Activated B cell treated with CpG ODN at 0.5 μM for 24 hours (primary cell): ENCODE measurements around the gene EXOC7. TPM values are rescaled to one million over a fixed set of nuclear protein-coding genes. Genes with fewer than 3 reads are reported as not detected.

Experiments used
- ATAC-seq: fragments of 200-7000 bp; cut with Tn5 transposase; one replicate; pipeline ENCODE4 v1.10.0; 2021; ENCODE audit warnings: low read depth, mild to moderate bottlenecking, moderate library complexity
- CTCF ChIA-PET: fragments of 350-600 bp; sonication (Branson Sonifier 250); formaldehyde crosslinking; loops from one replicate; lab custom pipeline; 2021; ENCODE audit warnings: antibody characterized with exemption; lab: Charles Lee
- POLR2A ChIA-PET: fragments of 350-600 bp; sonication (Branson Sonifier 250); formaldehyde crosslinking; loops from one replicate; lab custom pipeline; 2021; ENCODE audit warnings: antibody characterized with exemption; lab: Charles Lee
- DNase-seq: peaks from one replicate; pipeline ENCODE4 v3.0.0; 2022
- H3K27ac Mint-ChIP-seq: one replicate; pipeline ENCODE4 v1.8.0; 2020; ENCODE audit warnings: mixed read lengths
- H3K27me3 Mint-ChIP-seq: one replicate; pipeline ENCODE4 v1.8.0; 2021; ENCODE audit warnings: mixed read lengths
- H3K36me3 Mint-ChIP-seq: one replicate; pipeline ENCODE4 v1.8.0; 2021; ENCODE audit warnings: low read depth, mixed read lengths
- H3K4me1 Mint-ChIP-seq: one replicate; pipeline ENCODE4 v1.8.0; 2021; ENCODE audit warnings: mixed read lengths
- H3K4me3 Mint-ChIP-seq: one replicate; pipeline ENCODE4 v1.8.0; 2020; ENCODE audit warnings: mild to moderate bottlenecking, mixed read lengths
- H3K9me3 Mint-ChIP-seq: one replicate; pipeline ENCODE4 v1.8.0; 2020; ENCODE audit warnings: mixed read lengths
- intact Hi-C: fragments of 100-400 bp; cut with micrococcal nuclease; formaldehyde crosslinking; loops from one replicate; pipeline ENCODE4 v1.15.1; 2024
- total RNA-seq: library from RNA; stranded (reverse); gene quantifications from 2 replicates; pipeline ENCODE4 v1.2.3, GENCODE V29; 2022
- TF ChIP-seq, protein P1 (sequence below): fragments of 200-600 bp; IDR thresholded peaks from one replicate; pipeline ENCODE4 v1.8.0; 2022; ENCODE audit warnings: antibody characterized with exemption, mild to moderate bottlenecking

The EXOC7 gene
- total RNA-seq, 1 donor from 2014 or later, result 146 TPM

DNA sequence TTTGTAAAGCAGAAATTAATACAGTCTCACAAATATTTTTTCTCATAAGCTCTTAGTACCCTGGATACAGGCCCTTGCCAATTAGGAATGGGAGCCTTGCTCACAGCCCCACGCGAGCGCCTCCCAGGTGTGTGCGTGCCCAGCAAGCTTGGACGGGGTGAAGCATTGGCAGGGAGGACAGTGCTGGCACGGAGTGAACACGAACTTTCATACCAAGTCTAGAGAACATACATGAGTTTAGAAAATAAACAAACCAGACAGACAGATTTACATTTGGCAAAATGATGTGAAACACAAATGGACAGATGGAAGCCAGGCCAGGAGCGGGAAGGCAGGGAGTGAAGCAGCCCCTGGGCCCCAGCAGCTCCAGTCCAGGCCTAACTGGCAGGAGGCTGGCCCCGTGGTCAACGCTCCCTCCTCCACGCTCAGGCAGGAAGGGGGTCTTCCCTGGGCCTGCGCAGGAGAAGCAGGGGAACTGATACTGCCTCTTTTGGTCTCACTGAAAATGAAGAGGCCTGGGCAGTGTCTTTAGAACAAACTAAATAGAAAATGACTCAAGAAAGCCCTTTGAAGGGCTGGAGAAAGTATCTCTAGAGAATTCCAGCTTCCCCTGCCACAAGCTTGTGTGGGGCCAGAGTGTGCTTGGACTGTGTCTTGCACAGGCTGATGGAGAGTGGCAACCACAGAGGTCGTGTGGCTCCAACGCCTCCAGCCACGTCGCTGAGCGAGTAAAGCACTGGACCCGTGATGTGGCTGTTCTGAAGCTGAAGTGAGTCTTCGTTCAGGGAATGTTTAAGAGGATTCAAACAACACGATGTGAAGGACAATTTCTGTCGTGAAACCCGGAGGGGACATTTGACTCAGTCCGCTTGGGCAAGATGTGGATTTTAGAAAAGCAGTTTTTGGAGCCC lies 47.4 kb upstream of the EXOC7 start:
- intact Hi-C loops, result no loop called here
- ATAC-seq, result no peak
- ChIA-PET CTCF (no interaction called here), POLR2A (no interaction called here)
- H3K4me3 Mint-ChIP-seq, result no peak overlapping the region
- H3K9me3 Mint-ChIP-seq, result no peaks in the 10 kb centered on the region
- no peaks in the 10 kb centered on the region for H3K36me3 Mint-ChIP-seq
- no peak overlapping the region for H3K27ac Mint-ChIP-seq
- TF ChIP-seq, protein P1, sequence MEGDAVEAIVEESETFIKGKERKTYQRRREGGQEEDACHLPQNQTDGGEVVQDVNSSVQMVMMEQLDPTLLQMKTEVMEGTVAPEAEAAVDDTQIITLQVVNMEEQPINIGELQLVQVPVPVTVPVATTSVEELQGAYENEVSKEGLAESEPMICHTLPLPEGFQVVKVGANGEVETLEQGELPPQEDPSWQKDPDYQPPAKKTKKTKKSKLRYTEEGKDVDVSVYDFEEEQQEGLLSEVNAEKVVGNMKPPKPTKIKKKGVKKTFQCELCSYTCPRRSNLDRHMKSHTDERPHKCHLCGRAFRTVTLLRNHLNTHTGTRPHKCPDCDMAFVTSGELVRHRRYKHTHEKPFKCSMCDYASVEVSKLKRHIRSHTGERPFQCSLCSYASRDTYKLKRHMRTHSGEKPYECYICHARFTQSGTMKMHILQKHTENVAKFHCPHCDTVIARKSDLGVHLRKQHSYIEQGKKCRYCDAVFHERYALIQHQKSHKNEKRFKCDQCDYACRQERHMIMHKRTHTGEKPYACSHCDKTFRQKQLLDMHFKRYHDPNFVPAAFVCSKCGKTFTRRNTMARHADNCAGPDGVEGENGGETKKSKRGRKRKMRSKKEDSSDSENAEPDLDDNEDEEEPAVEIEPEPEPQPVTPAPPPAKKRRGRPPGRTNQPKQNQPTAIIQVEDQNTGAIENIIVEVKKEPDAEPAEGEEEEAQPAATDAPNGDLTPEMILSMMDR, result no peak
- DNase-seq, result no peak
- no peaks in the 10 kb centered on the region for H3K27me3 Mint-ChIP-seq
- H3K4me1 Mint-ChIP-seq, result peaks cover 12% of the 10 kb centered on the region

DNA sequence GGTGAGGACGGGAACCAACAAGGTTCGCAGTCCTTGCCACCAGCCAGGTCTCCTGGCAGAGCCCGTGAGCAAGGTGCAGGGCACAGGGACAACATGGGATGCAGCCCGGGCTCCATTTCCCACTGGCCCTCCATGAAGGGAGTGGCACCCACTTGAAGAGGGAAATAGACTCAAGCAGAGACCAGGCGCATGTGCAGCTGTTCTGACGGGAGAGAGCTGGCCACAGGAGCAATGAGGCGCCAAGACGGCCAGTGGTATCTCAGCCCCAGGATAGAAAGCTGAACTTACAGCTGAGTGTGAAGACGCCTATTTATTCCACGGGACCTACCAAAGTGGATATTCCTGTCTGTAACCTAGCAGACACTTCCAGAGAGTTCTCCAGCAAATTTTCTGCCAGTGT lies 45.6 kb upstream of the EXOC7 start:
- H3K4me1 Mint-ChIP-seq, result peaks cover 27% of the 10 kb centered on the region
- CTCF ChIA-PET, result no interaction called here
- DNase-seq, result no peak
- no peaks in the 10 kb centered on the region for H3K9me3 Mint-ChIP-seq
- H3K27me3 Mint-ChIP-seq, result no peaks in the 10 kb centered on the region
- intact Hi-C loops, result no loop called here
- H3K27ac Mint-ChIP-seq, result no peak overlapping the region
- TF ChIP-seq, protein P1, result no peak
- POLR2A ChIA-PET, result interaction anchor here (0.5 kb wide), 2 partner anchors 243 to 329 kb away, joined by 3 to 8 read pairs; no protein-coding TSS in a partner anchor
- no peak overlapping the region for H3K4me3 Mint-ChIP-seq
- no peak for ATAC-seq
- no peaks in the 10 kb centered on the region for H3K36me3 Mint-ChIP-seq

DNA sequence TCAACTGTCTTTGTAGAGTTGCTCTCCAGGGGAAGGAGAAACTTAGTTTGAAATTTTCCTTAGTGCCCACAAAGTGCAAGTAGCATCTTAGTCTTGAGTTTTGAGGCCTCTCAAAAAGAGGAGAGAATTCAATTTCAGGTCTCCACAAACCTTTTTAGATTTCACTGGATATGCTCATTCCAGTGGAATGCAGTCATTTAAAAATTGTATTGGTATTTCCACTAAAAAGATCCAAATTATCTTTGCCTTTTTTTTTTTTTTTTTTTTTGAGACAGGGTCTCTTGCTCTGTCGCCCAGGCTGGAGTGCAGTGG lies 44.4 kb upstream of the EXOC7 start:
- DNase-seq (no peak), ATAC-seq (no peak)
- no peaks in the 10 kb centered on the region for H3K9me3 Mint-ChIP-seq
- intact Hi-C loops, result no loop called here
- no peaks in the 10 kb centered on the region for H3K36me3 Mint-ChIP-seq
- ChIA-PET POLR2A (no interaction called here), CTCF (no interaction called here)
- TF ChIP-seq, protein P1, result no peak
- no peak overlapping the region for H3K4me3 Mint-ChIP-seq
- no peak overlapping the region for H3K27ac Mint-ChIP-seq
- H3K4me1 Mint-ChIP-seq, result peaks cover 39% of the 10 kb centered on the region
- H3K27me3 Mint-ChIP-seq, result no peaks in the 10 kb centered on the region

DNA sequence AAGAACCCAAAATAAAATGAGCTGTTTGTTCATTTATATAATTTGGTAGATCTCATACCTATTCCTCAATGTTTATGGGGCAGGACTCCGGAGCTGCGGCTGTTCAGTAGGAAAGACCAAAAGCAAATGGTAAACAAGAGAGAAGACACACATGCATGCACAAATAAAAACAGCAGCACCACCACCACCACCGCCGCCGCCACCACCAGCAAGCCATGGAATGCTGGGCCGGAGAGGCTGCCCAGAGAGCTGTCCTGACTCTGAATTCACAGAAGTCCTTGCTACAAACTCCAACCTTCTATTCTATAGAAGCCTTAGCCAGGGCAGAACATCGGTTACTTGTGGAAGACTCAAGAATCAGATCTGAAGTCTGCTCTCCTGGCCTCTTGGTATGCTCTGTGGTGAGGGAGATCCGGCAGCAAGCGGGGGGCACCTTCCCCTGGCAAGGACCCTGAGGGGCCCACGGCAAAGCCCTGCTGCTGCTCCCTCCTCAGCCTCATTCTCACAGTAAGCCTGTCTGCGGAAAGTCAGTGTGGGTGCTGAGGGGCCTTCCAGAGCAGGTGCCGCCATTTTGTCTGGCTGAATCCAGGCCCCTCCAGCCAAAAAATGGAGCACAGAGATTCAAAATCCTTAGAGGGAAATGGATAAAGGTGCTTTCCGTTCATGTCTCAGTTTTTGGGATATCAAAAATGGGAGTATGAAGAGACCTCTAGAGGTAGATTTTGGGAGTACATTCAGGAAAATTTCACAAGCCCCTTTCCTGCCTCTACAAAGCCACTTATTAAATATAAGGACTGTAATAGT lies 43.8 kb upstream of the EXOC7 start:
- CTCF ChIA-PET, result interaction anchor here (2.6 kb wide), 1 partner anchor 31 kb away, joined by 7 read pairs; no protein-coding TSS in a partner anchor

More for the DNA sequence above, 43.8 kb upstream of the EXOC7 start:
- Mint-ChIP-seq H3K36me3 (no peaks in the 10 kb centered on the region), H3K27me3 (no peaks in the 10 kb centered on the region), H3K4me3 (no peak overlapping the region), H3K27ac (no peak overlapping the region), H3K4me1 (peaks cover 44% of the 10 kb centered on the region), H3K9me3 (no peaks in the 10 kb centered on the region)
- no peak for DNase-seq
- POLR2A ChIA-PET, result interaction anchor here (0.5 to 0.6 kb wide), 2 partner anchors 102 to 119 kb away, joined by 3 to 6 read pairs; no protein-coding TSS in a partner anchor
- intact Hi-C loops, result no loop called here
- TF ChIP-seq, protein P1, result no peak
- no peak for ATAC-seq
